Ureter (tissue), 1 donor: Measurements from ENCODE around the gene GANC. TPM values are rescaled to one million over a fixed set of nuclear protein-coding genes. Genes with fewer than 3 reads are reported as not detected.

Experiments
- DNase-seq: peaks from one replicate; pipeline ENCODE4 v3.0.0-alpha.2; 2020; ENCODE audit warnings: low spot score
- total RNA-seq: library from RNA; stranded (reverse); gene quantifications from one replicate; pipeline ENCODE4 v1.2.4, GENCODE V29; 2023
- donor health status: DM: yes; HTN: yes; CAD: no.

GANC gene
- total RNA-seq, 1 donor from 2014 or later: 47.0 TPM

DNA sequence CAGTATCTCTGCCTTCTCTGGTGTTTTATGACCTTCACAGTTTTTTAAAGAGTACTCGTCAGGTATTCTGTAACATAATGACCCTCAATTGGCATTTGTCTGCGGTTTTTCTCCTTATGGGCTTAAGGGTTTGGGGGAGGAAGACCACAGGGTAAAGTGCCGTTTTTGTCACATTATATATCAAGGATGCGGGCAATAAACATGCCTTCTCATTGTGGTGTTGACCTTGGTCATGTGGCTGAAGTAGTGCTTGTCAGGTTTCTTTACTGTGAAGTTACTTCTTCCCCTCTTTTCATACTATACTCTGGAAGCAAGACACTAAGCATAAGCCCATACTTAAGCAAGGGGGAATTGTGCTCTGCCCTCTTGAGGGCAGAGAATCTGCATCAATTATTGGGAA, 102.9 kb downstream of the GANC start:
- DNase-seq: no peak

DNA sequence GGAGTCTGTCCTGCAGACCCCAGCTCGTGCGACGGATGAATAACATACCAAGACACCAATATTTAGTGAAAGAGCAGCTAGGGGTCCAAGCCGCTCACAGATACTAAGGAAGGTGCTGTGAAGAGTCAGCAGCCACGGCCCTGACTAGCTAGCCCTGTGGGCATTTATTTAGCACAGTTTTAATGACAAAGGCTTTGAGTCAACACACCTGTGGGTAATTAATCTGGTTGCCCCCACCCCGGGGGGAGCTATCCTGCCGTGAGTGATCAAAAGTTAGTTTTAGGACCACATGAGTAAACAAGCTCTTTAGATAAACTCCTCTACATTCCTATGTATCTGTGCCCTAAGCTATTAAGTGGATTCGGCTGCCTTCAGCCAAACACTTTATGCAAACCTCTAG, 105.0 kb downstream of the GANC start:
- no peak for DNase-seq

DNA sequence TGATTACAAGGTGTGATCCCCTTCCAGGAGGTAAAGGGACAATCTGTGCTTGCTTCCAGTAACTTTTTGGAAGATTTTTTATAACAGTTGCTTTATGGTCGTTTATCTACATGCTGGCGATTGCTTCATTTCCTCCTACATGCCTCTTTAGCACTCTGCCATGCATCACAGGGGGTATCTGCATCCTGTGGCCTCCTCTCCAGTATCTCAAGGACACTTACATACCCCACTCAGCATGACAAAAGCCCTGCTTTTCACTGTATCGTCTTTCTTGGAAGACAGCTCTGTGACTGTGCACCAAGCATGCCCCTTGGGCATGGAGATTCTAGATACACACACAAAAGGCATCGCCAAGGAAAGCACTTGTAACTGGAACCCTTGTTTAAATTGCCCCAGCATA, 111.6 kb downstream of the GANC start:
- DNase-seq: no peak

DNA sequence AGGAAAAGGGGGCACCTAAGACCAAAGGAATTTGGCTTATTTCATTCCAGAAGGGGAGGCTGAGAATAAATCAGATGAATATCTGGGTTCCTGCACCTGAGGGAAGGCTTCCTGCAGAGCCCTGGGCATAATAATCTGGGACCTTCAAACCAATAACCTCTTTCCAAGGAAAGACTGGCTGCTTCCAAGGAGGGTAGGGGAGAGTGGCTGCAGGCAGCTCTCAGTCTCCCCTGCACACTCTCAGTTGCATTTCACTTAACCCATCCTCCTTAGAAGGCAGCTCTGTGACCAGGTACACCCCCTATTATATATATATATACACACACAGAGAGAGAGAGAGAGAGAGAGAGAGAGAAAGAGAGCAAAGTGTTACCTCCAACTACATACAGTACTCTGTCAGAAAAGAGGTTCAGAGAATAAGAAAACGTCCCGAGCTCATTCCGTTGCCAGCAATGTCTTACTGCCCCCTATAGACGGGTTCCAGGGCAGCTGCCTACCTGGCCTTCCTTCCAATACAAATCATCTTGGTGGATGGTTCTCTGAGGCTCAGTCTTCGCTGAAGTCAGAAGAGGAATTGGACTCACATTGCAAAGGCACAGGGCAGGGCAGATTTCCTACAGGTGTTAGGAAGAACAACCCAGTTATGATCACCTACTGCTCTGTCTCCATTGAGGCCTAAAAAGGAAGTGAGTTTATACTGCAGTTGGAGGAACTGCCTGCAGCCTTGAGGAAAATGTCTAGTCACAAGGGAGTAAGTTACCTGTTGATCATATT, 112.4 kb downstream of the GANC start:
- DNase-seq: no peak

DNA sequence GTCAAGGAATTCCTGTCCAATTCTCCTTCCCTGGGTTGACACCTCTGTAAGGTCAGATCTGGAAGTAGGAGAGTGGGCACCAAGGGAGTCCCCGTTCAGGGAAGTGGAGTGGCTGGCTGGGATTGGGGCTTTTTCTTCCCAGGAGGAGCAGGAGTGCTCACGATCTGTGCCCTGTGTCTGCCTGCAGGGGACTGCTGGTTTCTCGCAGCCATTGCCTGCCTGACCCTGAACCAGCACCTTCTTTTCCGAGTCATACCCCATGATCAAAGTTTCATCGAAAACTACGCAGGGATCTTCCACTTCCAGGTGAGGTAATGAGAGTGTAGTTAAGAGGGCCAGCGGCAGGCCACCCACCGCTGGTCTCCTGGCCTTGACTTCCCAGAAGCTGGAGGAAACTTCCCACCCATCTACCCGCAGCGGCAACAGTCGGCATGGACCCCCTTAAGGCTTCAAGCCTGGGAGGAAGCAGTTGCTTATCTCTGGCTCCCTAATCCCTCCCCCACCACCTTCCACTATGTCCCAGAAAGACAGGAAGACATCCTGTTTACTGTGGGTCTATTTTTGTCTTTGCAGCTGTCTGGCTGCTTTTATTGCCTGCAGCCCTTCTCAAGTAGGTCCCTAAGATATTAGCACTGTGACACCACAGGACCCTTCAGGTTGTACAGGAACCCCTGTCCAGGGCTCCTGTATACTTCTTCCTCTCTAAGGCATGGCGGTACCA, 113.1 kb downstream of the GANC start:
- no peak for DNase-seq

DNA sequence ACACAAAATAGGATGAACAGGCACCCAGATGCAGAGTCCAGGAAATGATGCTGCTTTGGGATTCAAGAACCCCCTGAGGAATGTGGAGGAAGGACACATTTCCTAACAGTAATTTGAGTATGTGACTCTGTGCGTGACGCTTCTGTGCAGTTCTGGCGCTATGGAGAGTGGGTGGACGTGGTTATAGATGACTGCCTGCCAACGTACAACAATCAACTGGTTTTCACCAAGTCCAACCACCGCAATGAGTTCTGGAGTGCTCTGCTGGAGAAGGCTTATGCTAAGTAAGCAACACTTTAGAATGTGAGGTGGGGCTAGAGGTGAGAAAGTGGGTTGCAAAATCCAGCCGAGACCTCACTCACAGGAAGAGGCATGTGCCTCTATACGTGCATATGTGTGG, 114.6 kb downstream of the GANC start:
- DNase-seq: no peak

DNA sequence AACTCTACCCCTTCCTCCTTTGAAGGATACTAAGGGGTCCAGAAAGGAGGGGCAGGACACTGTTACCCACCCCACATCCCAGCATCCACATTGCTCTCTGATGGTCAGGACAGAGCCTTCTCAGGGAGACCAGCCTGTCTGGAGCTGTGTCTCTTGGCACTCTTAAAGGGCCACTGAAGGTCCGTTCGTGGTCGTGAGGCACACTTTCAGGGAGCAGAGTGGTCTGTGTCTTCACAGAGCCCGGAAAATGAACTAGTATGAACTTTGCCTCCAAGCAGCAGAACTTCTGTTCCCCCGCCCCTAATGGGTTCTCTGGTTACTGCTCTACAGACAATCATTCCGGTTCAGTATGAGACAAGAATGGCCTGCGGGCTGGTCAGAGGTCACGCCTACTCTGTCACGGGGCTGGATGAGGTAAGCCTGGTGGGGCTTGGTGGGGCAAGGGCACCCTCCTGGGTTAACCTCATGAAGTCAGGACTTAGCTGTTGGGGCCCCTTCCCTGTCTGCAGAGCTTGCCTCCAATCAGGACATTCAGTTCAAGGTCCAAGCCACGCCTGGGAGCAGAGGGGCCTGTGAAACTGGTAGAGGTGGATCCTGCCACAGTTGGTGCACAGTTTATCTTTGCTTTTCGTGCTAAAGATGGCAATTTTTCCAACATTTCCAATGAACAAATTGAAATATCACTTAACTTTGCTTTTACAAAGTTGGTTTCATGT, 119.5 kb downstream of the GANC start:
- no peak for DNase-seq

DNA sequence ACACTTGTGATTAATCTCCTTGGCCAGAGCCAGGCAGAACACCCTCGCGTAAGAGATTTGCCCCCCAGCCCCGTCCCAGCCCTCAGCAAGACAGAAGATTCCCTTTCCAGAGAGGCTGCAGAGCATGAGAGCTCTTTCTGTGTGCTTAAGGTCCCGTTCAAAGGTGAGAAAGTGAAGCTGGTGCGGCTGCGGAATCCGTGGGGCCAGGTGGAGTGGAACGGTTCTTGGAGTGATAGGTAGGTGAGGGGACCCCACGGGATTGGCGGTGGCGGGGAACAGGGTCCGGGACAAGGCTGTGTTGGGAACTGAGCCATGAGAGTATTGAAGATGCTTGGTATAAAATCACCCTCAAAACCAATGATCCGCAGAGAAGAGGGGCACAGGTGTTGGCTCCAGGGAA, 121.1 kb downstream of the GANC start:
- DNase-seq: no peak

DNA sequence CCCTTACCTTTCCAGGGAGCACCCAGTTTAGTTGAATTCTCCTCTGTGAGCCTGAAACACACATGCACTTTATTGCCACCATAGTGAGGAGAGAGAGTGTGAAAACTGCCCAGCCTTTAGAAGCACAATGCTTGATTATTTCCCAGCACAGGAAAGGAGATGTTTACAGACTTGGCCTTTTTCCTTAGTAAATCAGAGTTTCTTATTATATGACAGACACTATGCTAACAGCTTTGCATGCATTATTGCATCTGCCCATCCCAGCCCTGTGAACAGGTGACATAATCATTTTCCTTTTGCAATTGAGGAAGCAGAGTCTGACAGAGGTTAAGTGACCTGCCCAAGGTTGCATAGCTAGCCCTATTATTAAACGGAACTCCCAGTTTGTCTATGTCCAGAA, 122.8 kb downstream of the GANC start:
- DNase-seq: no peak

DNA sequence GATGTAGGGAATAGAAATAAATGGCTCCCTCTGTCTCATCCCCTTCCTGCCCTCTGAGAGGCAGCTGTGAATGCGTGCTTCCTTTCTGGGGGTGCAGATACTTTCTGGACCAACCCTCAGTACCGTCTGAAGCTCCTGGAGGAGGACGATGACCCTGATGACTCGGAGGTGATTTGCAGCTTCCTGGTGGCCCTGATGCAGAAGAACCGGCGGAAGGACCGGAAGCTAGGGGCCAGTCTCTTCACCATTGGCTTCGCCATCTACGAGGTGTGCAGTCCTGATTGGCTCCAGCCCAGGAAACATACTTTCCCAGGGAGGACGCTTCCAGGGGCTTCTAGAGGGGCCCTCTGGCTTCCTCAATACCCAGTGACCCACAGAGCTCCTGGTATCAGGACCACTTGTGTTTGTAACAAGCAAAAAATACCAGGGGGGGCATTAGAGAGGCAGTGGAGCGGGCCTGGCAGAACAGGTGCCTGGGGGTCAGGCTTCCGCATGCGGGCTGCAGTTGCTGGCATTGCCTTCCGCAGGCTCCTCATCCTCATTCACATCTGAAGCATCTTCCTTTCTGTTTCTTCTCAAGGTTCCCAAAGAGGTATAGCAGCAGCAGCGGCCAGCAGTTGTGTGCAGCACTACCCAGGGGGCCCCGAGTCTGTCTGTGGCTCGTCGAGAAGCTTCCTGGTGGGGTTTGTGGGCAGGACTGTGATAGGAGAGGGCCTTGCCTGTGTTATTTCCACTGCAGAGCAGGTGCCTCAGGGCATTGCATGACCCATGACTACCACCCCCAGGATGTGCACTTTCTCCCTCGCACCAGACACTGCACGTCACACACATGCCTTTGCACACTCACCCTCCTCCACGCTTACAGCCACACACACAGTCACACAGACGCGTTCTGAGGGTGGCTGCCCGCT, 128.8 kb downstream of the GANC start:
- no peak for DNase-seq

DNA sequence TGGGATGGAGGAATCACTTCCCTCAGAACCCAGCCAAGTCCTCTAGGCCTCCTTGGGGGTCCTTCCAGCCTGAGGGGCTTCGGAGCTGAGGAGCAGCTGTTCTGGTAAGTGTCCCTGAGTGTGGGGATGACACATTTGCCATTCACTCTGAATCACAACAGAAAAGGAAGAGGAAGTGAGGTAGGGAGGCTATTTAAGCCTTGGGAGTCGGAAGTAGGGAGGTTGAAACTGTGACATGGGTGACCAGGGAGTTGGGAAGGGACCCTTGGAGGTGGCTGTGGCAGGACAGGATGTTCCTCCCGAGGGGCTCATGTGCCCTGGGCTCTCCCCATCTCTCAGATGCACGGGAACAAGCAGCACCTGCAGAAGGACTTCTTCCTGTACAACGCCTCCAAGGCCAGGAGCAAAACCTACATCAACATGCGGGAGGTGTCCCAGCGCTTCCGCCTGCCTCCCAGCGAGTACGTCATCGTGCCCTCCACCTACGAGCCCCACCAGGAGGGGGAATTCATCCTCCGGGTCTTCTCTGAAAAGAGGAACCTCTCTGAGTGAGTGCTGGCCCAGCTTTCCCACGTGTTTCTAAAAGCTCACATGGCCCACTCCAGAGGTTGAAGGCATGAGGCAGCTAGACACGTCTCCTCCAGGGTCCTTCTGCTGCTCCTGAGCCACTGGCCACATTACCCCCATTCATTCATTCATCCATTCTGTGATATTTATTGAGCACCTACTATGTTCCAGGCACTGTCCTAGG, 129.6 kb downstream of the GANC start:
- DNase-seq: no peak

DNA sequence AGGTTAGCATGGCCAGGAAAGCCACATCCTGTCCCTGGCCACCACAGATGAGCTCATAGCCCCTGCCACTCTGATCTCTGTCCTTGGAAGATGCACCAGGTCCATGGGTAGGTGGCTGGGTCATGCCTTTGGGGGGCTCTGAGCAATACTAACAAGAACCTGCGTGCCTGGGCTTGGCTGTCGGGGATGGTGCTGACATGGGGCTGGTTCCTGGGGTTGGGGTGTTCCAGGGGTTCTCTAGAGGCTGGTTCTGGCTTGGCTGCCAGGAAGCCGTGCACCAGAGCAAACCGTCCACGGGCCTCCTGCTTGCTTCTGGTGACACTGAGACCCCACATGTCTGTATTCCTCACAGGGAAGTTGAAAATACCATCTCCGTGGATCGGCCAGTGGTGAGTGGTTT, 130.4 kb downstream of the GANC start:
- DNase-seq: no peak

DNA sequence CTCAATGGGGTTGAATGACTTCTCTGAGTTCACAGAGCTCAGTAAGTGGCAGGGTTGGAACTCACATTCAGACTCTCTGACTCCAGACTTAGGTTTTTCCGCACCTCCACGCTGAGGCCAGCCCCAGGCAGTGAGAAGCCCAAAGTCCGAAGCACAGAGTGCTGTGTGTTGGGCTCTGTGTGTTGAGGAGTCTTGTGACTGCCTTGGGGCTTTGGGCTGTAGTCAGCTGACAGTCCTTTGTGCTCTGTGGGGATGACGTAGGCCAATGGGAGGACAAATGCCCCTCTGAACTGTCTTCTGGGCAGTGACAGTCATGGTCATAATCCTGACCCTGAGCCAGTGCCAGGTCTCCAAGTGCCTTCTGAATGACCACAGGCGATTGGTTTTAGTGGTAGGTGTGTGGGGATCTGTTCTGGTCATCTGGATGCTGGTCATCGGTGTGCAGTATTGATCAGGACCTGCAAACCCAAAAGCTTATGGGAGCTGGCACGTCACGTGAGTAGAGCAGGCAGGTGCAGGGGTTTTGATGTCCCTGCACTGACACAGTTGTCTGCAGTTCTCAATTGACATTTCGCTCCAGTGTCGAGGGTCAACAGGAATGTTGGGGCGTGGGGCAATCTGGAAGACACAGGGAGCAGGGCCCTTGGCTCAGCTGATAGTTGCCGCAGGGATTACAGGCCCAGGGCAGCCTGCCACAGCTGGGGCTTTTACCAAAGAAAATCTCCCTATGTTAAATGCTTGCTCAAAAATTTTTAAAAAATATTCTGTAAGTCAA, 131.6 kb downstream of the GANC start:
- DNase-seq: no peak

DNA sequence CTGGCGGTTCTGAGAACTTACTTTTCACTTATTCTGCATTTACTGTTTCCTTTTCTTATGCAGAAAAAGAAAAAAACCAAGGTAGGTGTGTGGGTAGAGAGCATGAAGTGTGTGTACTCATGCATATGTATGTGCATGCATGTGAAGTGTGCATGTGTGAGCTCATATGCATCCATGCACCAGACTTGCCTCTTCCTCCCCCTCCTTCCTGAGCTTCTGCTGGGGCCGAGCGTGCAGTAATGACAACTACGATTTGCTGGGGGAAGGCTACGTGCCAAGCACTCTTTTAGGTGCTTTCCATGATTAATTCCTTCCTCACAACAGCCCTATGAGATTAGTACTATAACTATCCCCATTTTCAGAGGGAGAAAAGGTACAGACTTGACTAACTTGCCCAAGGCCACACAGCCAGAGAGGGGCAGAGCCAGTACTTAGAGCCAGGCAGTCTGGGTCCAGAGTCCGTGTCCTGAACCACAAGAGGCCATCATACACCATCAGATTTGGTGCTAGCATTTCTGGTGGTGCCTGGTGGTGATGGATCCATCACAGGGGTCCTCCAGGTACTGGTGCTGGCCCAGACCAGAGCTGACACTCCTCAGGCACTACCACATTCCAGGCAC, 133.0 kb downstream of the GANC start:
- no peak for DNase-seq

Other genes starting within 250 kb of the GANC start
- 0.13 TPM for gene PLA2G4D, start 178.6 kb upstream of the GANC start, total RNA-seq
- gene PLA2G4F, start 116.6 kb upstream of the GANC start, total RNA-seq: 47.8 TPM
- gene VPS39, start 64.9 kb upstream of the GANC start, total RNA-seq: 96.7 TPM
- 87.4 TPM for gene TMEM87A, start 232 bp downstream of the GANC start, total RNA-seq
- gene CAPN3, start 86.3 kb downstream of the GANC start, total RNA-seq: 18.9 TPM
- 58.9 TPM for gene ZNF106, start 217.9 kb downstream of the GANC start, total RNA-seq
- 68.6 TPM for gene SNAP23, start 222.4 kb downstream of the GANC start, total RNA-seq